GM12874 (cell line): ENCODE data around the gene MYOM3.

Source experiments
- TF ChIP-seq, protein P1 (sequence below): IDR thresholded peaks from 2 replicates; pipeline ENCODE4 v1.5.1; 2011; ENCODE audit warnings: low read depth, mild to moderate bottlenecking, control low read depth, low read length, moderate library complexity; ENCODE audit not compliant: insufficient read depth

The MYOM3 gene

DNA sequence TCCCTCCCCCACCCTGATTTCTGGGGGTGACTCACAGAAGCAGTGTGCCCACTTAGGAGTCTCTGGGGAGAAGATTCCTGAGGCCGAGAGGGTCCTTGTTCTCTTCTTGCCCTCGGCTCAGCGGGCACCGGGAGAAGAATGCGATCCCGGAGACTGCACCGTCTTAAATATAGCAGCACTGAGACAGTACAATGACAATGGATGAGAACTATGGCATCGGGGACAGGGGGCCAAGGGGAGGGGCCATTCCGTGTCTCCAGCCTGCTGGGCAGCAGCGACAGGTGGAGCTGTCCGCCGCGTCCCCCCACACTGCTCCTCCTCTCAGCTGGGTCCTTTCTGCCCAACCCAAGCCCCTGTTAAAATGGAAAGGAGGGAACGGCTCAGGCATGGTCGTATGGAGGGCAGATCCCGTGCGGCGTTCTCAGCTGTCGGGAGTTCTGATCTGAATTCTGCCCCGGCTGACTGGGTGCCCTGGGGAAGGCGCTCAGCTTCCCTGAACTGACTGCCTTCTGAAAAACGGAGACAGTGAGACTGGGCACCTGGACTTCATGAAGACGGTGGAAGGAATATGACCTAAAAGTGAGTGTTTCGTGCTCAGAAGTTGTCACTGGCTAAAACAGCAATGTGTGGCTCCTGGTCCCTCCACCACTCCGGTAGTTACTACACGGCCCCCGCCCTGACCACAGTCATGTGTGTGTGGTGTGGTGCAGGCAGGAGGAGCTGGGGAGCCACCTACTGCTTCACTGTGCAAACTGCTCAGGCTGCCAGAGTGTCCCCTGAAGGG lies at the start of gene MYOM3:
TSS of gene MYOM3 (minus strand) at position 140 of the 784 bp plus-strand sequence. CDS start 3,499 bp downstream, outside the sequence.
- TF ChIP-seq, protein P1, sequence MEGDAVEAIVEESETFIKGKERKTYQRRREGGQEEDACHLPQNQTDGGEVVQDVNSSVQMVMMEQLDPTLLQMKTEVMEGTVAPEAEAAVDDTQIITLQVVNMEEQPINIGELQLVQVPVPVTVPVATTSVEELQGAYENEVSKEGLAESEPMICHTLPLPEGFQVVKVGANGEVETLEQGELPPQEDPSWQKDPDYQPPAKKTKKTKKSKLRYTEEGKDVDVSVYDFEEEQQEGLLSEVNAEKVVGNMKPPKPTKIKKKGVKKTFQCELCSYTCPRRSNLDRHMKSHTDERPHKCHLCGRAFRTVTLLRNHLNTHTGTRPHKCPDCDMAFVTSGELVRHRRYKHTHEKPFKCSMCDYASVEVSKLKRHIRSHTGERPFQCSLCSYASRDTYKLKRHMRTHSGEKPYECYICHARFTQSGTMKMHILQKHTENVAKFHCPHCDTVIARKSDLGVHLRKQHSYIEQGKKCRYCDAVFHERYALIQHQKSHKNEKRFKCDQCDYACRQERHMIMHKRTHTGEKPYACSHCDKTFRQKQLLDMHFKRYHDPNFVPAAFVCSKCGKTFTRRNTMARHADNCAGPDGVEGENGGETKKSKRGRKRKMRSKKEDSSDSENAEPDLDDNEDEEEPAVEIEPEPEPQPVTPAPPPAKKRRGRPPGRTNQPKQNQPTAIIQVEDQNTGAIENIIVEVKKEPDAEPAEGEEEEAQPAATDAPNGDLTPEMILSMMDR, result peak; percentile 42

DNA sequence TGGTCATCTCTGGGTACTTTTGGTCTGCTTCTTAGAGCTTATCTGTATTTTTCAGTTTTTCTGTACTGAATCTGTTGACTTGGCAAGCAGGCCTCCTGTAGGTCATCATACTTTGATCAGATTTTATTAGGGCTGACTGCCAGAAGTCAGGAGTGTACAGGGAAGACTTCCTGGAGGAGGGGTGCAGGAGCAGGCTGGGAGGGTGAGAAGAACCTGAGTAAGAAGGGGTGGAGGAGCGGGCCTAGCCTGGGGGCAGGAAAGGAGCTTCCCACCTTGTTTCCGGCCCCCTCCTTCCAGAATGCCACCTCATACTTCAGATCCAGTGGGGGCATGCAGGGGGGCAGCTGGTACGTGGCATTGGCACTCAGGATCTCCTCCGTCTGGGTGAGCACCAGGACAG lies 49.3 kb upstream of the MYOM3 start:
- TF ChIP-seq, protein P1, result no peak

DNA sequence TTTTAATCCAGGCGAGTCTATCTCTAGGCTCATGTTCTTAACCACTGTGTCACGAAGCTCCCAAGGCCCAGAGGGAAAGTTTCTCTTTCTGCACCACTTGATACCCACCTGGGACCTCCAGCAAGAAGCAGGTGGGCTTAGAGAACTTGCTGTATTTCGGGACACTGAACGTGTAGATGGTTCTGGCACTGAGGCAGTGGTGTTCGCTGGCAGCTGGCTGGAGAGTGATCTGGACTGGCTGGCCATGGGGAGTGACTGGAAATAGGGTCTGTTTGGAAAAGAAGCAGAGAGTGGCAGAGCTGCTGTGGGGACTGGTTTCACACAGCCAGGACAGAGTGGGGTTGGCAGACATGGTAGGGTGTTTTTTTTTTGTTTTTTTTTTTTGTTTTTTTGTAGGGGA lies 47.4 kb upstream of the MYOM3 start:
- TF ChIP-seq, protein P1, result no peak

DNA sequence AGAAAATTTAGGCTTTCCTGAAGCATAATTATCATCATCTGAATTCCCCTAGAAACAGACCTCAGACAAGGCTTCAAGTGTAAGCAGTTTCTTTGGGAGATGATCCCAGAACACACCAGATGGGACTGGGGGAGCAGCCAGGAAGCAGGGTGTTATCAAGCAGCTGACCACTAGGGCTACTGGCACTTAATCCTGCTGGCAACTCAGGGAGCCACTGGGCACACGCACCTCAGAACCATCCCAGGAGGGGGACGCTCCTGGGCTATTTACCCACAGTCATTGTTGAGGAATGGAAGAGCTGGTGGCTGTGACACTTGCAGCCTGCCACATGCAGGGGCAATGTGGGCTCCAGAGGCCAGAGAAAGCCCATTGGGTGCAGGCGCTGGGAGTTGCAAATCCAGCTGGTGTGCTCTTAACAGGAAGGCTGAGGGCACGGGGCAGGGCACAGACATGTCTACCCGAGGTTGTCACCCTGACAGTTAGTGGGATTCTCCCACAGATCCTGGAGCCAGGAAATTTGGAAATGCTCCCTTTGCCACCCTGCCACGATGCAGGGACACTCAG lies 46.1 kb upstream of the MYOM3 start:
- TF ChIP-seq, protein P1, result 0 out of 2 replicates have a peak, but pooled peaks have one; percentile 22

DNA sequence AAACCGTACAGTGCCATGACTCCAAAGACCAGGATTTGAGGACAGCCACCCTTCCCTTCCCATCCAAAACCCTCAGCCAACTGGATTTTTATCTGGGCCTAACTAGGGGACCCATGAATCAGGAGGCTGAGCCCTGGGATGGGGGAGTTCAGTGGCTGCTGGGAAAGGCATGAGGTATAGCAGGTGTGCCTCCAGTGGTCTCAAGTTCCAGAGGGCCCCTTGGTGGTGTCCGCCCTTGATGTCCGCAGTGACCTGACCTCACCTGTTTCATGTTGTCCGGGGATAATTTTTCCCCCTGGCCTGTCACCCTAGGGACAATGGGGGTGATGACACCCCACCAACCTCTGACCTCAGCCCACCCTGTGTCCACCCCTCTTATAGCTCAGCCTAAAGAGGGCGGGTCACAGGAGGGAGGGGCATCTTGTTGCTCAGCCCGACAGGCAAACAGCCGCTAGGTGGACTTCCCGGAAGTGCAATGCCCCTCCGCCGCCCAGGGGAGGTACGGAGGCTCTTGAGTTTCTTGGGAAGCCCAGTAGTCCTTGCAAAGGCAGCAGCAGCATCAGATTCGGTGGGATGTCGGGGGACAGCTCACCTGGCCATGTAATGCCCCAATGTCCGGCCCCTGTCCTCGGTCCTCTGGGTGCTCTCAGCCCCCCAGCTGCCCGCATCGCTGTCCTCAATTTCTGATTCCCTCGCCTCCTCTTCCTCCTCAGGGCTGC lies 44.8 kb upstream of the MYOM3 start:
- TF ChIP-seq, protein P1, result no peak

DNA sequence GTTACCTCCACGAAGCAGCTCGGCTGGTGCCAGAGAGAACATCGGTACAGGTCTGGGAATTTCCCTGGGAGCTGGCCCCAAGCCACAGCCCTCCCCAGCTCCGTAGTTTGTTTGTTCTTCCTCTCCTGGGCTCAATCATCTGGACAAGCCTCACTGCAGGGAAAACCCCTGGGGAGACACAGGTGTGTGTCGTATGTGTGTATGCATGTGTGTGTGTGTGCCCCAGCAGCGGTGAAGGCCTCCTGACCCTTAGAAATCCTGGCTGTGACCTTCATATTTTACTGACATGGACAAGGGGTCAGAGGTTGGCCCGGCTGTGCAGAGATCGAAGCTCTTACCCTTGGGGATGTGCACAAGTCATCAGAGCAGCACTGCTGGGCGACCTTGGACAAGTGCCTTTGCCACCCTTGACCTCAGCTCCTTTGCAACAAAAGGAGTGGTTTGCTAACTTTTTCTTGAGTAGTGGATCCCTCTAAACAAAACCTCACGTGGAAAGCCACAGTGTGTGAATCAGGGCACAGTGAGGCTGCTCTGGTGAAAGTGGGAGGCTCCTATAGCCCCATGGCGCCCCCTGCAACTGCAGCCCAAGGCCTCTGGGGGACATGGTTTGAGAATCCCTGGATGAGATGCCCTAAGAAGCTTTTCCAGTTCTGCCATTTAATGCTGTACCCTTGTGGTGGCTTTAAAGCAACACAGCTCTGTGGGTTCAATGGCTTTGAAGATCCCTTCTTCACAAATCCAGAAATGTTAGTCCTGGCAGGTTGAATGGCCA lies 43.3 kb upstream of the MYOM3 start:
- TF ChIP-seq, protein P1, result peak; percentile 36; the same call in 1 of the 2 replicates
